KG1 (cell line): Measurements from ENCODE around the gene LRCH4.
A peak's percentile ranks its signal among the peaks of the same experiment; 100 is the strongest.
"Not testable (repeated sequence)": the region's sequence is repeated elsewhere in the genome, so short reads cannot be mapped to it uniquely, and the experiment has no call there.

Experiments used
- DNase-seq: peaks from one replicate; lab custom pipeline; 2025; lab: John Stamatoyannopoulos, UW

LRCH4 gene

GRCh38 chr7:100544967-100545359 lies 41.0 kb downstream of the LRCH4 start:
- no peak for DNase-seq

DNA sequence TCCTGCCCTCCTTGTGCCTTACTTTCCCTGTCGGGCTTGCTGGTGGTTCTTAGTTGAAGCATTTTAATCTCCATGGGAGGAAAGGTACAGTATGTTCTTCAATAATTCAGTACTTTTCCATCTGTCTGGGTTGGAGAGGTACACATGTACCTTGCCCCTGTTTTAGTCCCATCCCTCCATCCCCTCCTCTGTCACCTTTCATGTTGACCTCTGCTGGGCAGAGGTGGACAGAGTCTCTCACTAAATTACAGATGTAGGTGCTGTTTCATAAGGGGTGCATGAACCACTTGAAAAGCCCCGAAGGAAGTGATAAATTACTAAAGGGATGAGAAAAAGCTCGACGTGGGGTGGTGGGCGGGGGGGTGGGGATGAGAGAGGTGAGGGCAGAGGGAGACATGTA lies 41.5 kb downstream of the LRCH4 start:
- DNase-seq, result no peak

- no peak for DNase-seq
Measured at GRCh38 chr7:100543586-100543985, 42.3 kb downstream of the LRCH4 start.

DNA sequence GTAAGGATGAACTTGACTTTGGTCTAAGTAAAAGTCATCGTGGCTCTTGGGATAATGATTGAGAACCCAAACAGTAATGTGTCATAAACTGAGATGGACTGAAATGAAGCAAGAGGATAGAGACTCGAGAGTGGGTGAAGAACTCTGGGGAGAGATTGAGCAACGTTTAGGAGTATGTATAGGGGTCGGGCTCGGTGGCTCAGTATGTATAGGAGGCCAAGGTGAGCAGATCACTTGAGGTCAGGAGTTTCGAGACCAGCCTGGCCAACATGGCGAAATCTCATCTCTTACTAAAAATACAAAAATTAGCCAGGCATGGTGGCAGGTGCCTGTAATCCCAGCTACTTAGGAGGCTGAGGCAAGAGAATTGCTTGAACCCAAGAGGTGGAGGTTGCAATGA lies 44.6 kb downstream of the LRCH4 start:
- not testable (repeated sequence) for DNase-seq

DNA sequence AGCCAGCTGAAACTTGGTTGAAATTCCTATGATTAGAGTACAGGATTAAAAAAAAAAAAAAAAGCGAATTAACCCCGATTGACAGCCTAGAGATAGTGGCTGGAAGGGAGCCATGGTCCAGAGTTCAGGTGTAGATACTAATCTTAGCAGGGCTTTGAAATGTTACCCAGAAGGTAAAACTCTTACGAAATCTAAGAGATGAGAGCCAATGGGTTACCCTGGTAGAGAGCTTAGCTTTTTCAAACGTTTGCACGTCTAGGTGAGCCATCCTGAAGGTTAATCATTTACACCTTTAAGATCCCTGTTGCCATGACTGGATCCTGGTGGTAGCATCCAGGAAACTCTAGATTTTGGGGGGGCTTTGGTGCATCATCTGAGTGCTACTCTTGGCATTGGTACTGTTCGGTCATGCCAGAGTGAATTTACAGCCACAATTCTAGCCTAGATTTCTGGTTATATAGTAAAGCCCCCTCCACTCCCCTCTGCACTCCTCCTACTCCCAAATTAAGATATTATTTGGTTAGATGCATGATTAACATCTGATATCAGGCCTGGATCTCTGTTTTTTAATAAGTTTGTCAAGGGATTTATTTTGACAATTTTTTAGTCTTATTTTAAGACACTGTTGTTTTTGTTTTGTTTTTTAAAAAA lies 45.7 kb downstream of the LRCH4 start:
- no peak for DNase-seq

DNA sequence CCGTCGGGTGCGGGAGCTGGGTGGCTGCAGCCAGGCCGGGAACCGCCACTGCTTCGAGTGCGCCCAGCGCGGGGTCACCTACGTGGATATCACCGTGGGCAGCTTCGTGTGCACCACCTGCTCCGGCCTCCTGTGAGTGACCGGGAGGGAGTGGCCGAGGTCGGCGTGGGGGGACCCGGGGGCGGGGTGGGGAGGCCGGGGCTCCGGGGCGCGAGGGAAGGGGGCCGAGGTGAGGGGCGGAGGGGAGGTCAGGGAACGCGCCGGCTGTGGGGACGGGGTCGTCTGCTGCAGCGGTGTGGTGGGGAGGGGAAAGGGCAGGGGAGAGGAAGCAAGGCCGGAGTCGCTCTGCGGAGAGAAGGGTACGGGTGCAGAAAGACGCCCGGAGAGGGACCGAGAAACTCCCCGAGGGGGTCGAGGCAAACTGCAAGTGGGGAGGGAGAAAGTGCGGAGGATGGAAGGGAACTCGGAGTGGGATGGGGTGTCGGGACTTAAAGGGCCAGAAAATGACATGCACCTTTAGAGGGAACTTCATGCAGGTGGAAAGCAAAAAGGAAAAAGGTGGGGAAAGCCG lies 46.4 kb downstream of the LRCH4 start:
- DNase-seq, result no peak

DNA sequence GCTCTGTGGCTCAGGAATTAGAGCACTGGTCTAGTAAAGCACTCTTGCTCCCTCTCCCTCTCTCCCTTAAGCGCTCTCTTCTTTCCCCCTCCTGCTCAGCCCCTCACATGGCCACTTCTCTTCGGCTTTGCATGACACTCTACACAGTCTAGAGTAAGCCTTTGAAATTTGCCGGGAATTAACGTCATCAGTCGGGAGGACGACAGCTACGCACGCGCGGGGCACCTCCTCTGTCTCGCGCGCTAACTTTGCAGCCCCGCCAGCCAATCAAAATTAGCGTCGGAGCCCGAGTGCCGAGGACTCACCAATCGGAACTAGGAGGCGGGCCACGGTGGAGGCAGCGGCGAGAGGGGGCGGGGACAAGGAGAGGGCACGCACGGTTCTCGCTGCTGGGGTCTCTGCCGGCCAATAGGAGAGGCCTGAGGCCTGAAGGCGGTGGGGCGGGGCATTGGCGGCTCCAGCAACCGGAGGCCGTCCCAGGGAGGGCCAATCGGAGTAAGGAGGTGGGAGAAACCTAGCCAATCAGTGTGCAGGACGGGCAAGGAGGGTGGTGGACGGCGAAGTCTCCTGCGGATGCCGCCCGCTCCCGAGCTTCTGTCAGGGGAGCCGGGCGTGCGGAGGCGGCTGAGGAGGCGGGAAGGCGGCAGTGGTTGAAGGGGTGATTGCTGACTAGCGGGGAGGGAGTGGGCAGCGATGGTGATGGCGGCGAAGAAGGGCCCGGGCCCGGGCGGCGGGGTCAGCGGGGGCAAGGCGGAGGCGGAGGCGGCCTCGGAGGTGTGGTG lies 47.1 kb downstream of the LRCH4 start, which contains the start of gene AGFG2:
TSS of gene AGFG2 (plus strand) at position 550 of the 782 bp plus-strand sequence. CDS start at position 694, 144 bp downstream.
- DNase-seq, result peak; percentile 68

- DNase-seq, result no peak
Measured at GRCh38 chr7:100538348-100538653, 47.6 kb downstream of the LRCH4 start.

DNA sequence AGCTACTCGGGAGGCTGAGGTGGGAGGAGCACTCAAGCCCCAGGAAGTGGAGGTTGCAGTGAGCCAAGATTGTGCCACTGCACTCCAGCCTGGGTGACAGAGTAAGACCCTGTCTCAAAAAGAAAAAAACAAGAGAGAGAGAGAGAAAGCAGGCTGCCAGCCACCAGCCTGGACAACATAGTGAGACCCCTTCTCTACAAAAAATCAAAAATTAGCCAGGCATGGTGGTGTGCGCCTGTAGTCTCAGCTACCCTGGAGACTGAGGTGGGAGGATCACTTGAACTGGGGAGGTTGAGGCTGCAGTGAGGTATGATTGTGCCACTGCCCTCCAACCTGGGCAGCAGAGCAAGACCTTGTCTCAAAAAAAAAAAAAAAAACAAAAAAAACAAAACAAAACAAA lies 49.2 kb downstream of the LRCH4 start:
- DNase-seq, result not testable (repeated sequence)

GRCh38 chr7:100535982-100536381 lies 49.9 kb downstream of the LRCH4 start:
- DNase-seq, result not testable (repeated sequence)

- DNase-seq, result no peak
Measured at GRCh38 chr7:100532165-100533022, 53.5 kb downstream of the LRCH4 start.

- not testable (repeated sequence) for DNase-seq
Measured at GRCh38 chr7:100528108-100528866, 57.6 kb downstream of the LRCH4 start.
